ENCODE results near the gene PUSL1. TPM values are rescaled to one million over a fixed set of nuclear protein-coding genes. Genes with fewer than 3 reads are reported as not detected.
A peak's percentile ranks its signal among the peaks of the same experiment; 100 is the strongest.

PUSL1 gene
- total and polyA plus RNA-seq, 2 of the 13 experiments (the other 11 are each of a cell fraction or from before 2014, with no cell fraction given) = 8.3 to 22.2 TPM

GRCh38 chr1:1329304-1330210, 21.2 kb downstream of the PUSL1 start (continued):
- TF ChIP-seq ZSCAN12 (CRISPR knock-in tag; IDR thresholded peaks at IDR 0.05) (no peak), GATA4 (IDR thresholded peaks at IDR 0.05; ENCODE audit: borderline replicate concordance, low read depth) (no peak), REL (CRISPR knock-in tag; conservative IDR thresholded peaks at IDR 0.05) (0 out of 2 replicates have a peak, but pooled peaks have one; percentile 33), U2AF2 (IDR thresholded peaks at IDR 0.05; ENCODE audit: low read depth, low read length) (no peak), ZXDC (CRISPR knock-in tag; IDR thresholded peaks at IDR 0.05) (no peak), AGO1 (IDR thresholded peaks at IDR 0.05; ENCODE audit: low read depth, low read length, poor library complexity, severe bottlenecking) (peak; percentile 88), MNT (IDR thresholded peaks at IDR 0.05) (peak; percentile 88), HNRNPH1 (optimal IDR thresholded peaks at IDR 0.05; ENCODE audit: low read depth, low read length) (no peak), TBX2 (CRISPR knock-in tag; IDR thresholded peaks at IDR 0.05; ENCODE audit: borderline replicate concordance) (no peak), AKNA (CRISPR knock-in tag; IDR thresholded peaks at IDR 0.05; ENCODE audit: borderline replicate concordance) (no peak), ZNF616 (CRISPR knock-in tag; IDR thresholded peaks at IDR 0.05; ENCODE audit: low read depth) (no peak), RBFOX2 (IDR thresholded peaks at IDR 0.05; ENCODE audit: low read depth, low read length) (peak; percentile 39), TCF7L2 (IDR thresholded peaks at IDR 0.05; ENCODE audit: low read depth, low read length) (no peak), CENPBD1 (CRISPR knock-in tag; IDR thresholded peaks at IDR 0.05; ENCODE audit: borderline replicate concordance, low read depth) (no peak), NCOR1 (IDR thresholded peaks at IDR 0.05; ENCODE audit: borderline replicate concordance, low read length) (no peak), KDM1A (CRISPR knock-in tag; IDR thresholded peaks at IDR 0.05) (no peak), SIX4 (CRISPR knock-in tag; IDR thresholded peaks at IDR 0.05) (no peak), ZNF224 (CRISPR knock-in tag; IDR thresholded peaks at IDR 0.05) (no peak), ZNF761 (CRISPR knock-in tag; conservative IDR thresholded peaks at IDR 0.05) (no peak), ZNF776 (CRISPR knock-in tag; IDR thresholded peaks at IDR 0.05) (peak; percentile 59; the same call in 1 of the 2 replicates)

All from HepG2 (cell line).